HEK293 (cell line): ENCODE measurements around the gene SLC7A4.

Experiments used
- BCL11A ChIP-seq: fragments of 450-650 bp; formaldehyde crosslinking; IDR thresholded peaks from 2 replicates; pipeline ENCODE4 v1.5.1; 2016; ENCODE audit warnings: low read depth, missing biosample characterization, missing genetic modification characterization
- KLF1 ChIP-seq: fragments of 450-650 bp; formaldehyde crosslinking; IDR thresholded peaks from 2 replicates; pipeline ENCODE4 v1.5.1; 2016; ENCODE audit warnings: missing biosample characterization, missing genetic modification characterization
- MZF1 ChIP-seq: fragments of 450-650 bp; formaldehyde crosslinking; IDR thresholded peaks from 2 replicates; pipeline ENCODE4 v1.5.1; 2017; ENCODE audit warnings: missing biosample characterization, missing genetic modification characterization, borderline replicate concordance
- REPIN1 ChIP-seq: fragments of 450-650 bp; formaldehyde crosslinking; IDR thresholded peaks from 2 replicates; pipeline ENCODE4 v1.5.1; 2017; ENCODE audit warnings: missing biosample characterization, missing genetic modification characterization, low read depth
- SP2 ChIP-seq: fragments of 450-650 bp; formaldehyde crosslinking; IDR thresholded peaks from 2 replicates; pipeline ENCODE4 v1.5.1; 2016; ENCODE audit warnings: missing biosample characterization, missing genetic modification characterization
- ZBTB17 ChIP-seq: fragments of 450-650 bp; formaldehyde crosslinking; IDR thresholded peaks from 2 replicates; pipeline ENCODE4 v1.5.1; 2016; ENCODE audit warnings: missing biosample characterization, missing genetic modification characterization
- ZBTB20 ChIP-seq: fragments of 450-650 bp; formaldehyde crosslinking; IDR thresholded peaks from 2 replicates; pipeline ENCODE4 v1.5.1; 2016; ENCODE audit warnings: missing biosample characterization, missing genetic modification characterization
- ZFP37 ChIP-seq: fragments of 450-650 bp; formaldehyde crosslinking; IDR thresholded peaks from 2 replicates; pipeline ENCODE4 v1.5.1; 2016; ENCODE audit warnings: missing biosample characterization, missing genetic modification characterization
- ZFP69B ChIP-seq: fragments of 450-650 bp; formaldehyde crosslinking; IDR thresholded peaks from 2 replicates; pipeline ENCODE4 v1.5.1; 2016; ENCODE audit warnings: missing biosample characterization, missing genetic modification characterization
- ZNF121 ChIP-seq: fragments of 450-650 bp; formaldehyde crosslinking; IDR thresholded peaks from 2 replicates; pipeline ENCODE4 v1.5.1; 2016; ENCODE audit warnings: missing biosample characterization, missing genetic modification characterization
- ZNF146 ChIP-seq: fragments of 450-650 bp; formaldehyde crosslinking; IDR thresholded peaks from 2 replicates; pipeline ENCODE4 v1.5.1; 2016; ENCODE audit warnings: missing biosample characterization, missing genetic modification characterization
- ZNF23 ChIP-seq: fragments of 450-650 bp; formaldehyde crosslinking; IDR thresholded peaks from 2 replicates; pipeline ENCODE4 v1.5.1; 2016; ENCODE audit warnings: missing biosample characterization, missing genetic modification characterization, borderline replicate concordance
- ZNF24 ChIP-seq: fragments of 450-650 bp; formaldehyde crosslinking; IDR thresholded peaks from 2 replicates; pipeline ENCODE4 v1.5.1; 2016; ENCODE audit warnings: missing biosample characterization, missing genetic modification characterization
- ZNF335 ChIP-seq: fragments of 450-650 bp; formaldehyde crosslinking; conservative IDR thresholded peaks from 2 replicates; pipeline ENCODE4 v1.5.1; 2016; ENCODE audit warnings: missing biosample characterization, missing genetic modification characterization
- ZNF391 ChIP-seq: fragments of 450-650 bp; formaldehyde crosslinking; IDR thresholded peaks from 2 replicates; pipeline ENCODE4 v1.5.1; 2016; ENCODE audit warnings: low read depth, missing biosample characterization, missing genetic modification characterization, borderline replicate concordance
- ZNF394 ChIP-seq: fragments of 450-650 bp; formaldehyde crosslinking; IDR thresholded peaks from 2 replicates; pipeline ENCODE4 v1.5.1; 2016; ENCODE audit warnings: missing biosample characterization, missing genetic modification characterization, mild to moderate bottlenecking, moderate library complexity, borderline replicate concordance
- ZNF48 ChIP-seq: fragments of 450-650 bp; formaldehyde crosslinking; IDR thresholded peaks from 2 replicates; pipeline ENCODE4 v1.5.1; 2016; ENCODE audit warnings: missing biosample characterization, missing genetic modification characterization
- ZNF544 ChIP-seq: fragments of 450-650 bp; formaldehyde crosslinking; IDR thresholded peaks from 2 replicates; pipeline ENCODE4 v1.5.0; 2017; ENCODE audit warnings: missing biosample characterization, missing genetic modification characterization
- ZNF585B ChIP-seq: fragments of 450-650 bp; formaldehyde crosslinking; IDR thresholded peaks from 2 replicates; pipeline ENCODE4 v1.5.1; 2016; ENCODE audit warnings: missing biosample characterization, missing genetic modification characterization
- ZNF626 ChIP-seq: fragments of 450-650 bp; sonication (Bioruptor Pico); formaldehyde crosslinking; IDR thresholded peaks from 2 replicates; pipeline ENCODE4 v1.5.1; 2018; ENCODE audit warnings: missing biosample characterization, missing genetic modification characterization, inconsistent platforms
- ZNF677 ChIP-seq: fragments of 450-650 bp; IDR thresholded peaks from 2 replicates; pipeline ENCODE4 v1.5.0; 2018; ENCODE audit warnings: missing biosample characterization, mild to moderate bottlenecking, missing genetic modification characterization, moderate library complexity
- ZNF785 ChIP-seq: fragments of 450-650 bp; formaldehyde crosslinking; IDR thresholded peaks from 2 replicates; pipeline ENCODE4 v1.5.1; 2016; ENCODE audit warnings: missing biosample characterization, missing genetic modification characterization
- ZSCAN16 ChIP-seq: fragments of 450-650 bp; formaldehyde crosslinking; IDR thresholded peaks from 2 replicates; pipeline ENCODE4 v1.5.1; 2016; ENCODE audit warnings: missing biosample characterization, missing genetic modification characterization
- ZXDB ChIP-seq: fragments of 450-650 bp; formaldehyde crosslinking; IDR thresholded peaks from 2 replicates; pipeline ENCODE4 v1.5.1; 2016; ENCODE audit warnings: missing biosample characterization, missing genetic modification characterization
- TF ChIP-seq, protein P1 (sequence below): fragments of 450-650 bp; formaldehyde crosslinking; IDR thresholded peaks from 2 replicates; pipeline ENCODE4 v1.5.1; 2017; ENCODE audit warnings: missing biosample characterization, mild to moderate bottlenecking, missing genetic modification characterization, moderate library complexity
- TF ChIP-seq, protein P2 (sequence below): fragments of 450-650 bp; formaldehyde crosslinking; IDR thresholded peaks from 2 replicates; pipeline ENCODE4 v1.5.1; 2017; ENCODE audit warnings: missing biosample characterization, missing genetic modification characterization
- TF ChIP-seq, protein P3 (sequence below): fragments of 450-650 bp; formaldehyde crosslinking; IDR thresholded peaks from 2 replicates; pipeline ENCODE4 v1.5.1; 2017; ENCODE audit warnings: missing biosample characterization, missing genetic modification characterization
- TF ChIP-seq, protein P4 (sequence below): fragments of 450-650 bp; IDR thresholded peaks from 2 replicates; pipeline ENCODE4 v1.5.1; 2018; ENCODE audit warnings: missing biosample characterization, missing genetic modification characterization
- TF ChIP-seq, protein P5 (sequence below): fragments of 450-650 bp; formaldehyde crosslinking; IDR thresholded peaks from 2 replicates; pipeline ENCODE4 v1.5.1; 2016; ENCODE audit warnings: missing biosample characterization, missing genetic modification characterization
- TF ChIP-seq, protein P6 (sequence below): fragments of 450-650 bp; formaldehyde crosslinking; IDR thresholded peaks from 2 replicates; pipeline ENCODE4 v1.5.1; 2016; ENCODE audit warnings: missing biosample characterization, missing genetic modification characterization

The SLC7A4 gene

DNA sequence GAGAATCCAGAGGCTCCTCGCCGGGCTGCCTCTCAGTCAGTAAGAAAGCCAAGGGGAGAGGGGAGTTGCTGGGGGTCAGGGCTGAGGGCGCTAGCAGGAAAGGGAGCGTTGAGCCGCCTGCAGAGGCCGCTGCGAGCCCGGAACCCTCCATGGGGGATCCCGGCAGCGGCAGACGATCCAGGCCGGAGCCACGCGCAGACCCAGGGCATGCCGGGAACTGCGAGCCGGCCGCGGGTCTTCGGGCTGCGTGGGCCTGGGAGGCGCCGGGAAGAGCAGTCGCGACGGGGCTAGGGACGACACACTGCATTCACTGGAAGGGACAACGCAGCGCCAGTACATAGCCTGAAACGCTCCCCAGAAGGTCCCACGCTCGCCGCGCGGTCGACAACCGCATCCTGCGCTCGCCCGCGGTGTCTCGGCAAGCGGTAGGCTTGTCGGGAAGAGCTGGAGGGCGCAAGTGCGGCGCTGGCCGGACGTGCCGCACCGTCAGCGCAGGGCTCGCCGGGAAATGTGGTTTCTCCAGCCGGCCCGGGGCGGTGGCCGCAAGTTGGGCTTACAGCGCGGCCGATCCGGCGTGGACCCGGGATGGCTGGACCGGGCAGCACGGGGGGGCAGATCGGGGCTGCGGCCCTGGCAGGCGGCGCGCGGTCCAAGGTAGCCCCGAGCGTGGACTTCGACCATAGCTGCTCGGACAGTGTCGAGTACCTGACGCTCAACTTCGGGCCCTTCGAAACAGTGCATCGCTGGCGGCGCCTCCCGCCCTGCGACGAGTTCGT, 50.4 kb downstream of the SLC7A4 start, which contains the start of gene LZTR1 (continued):
- TF ChIP-seq ZFP69B (tag by site-specific recombination), result 0 out of 2 replicates have a peak, but pooled peaks have one; percentile 10
- TF ChIP-seq ZNF394 (tag by site-specific recombination), result peak; percentile 64; the same call in 1 of the 2 replicates
- TF ChIP-seq ZNF335 (tag by site-specific recombination), result peak; percentile 99
- TF ChIP-seq, protein P1, sequence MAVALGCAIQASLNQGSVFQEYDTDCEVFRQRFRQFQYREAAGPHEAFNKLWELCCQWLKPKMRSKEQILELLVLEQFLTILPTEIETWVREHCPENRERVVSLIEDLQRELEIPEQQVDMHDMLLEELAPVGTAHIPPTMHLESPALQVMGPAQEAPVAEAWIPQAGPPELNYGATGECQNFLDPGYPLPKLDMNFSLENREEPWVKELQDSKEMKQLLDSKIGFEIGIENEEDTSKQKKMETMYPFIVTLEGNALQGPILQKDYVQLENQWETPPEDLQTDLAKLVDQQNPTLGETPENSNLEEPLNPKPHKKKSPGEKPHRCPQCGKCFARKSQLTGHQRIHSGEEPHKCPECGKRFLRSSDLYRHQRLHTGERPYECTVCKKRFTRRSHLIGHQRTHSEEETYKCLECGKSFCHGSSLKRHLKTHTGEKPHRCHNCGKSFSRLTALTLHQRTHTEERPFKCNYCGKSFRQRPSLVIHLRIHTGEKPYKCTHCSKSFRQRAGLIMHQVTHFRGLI (tag by site-specific recombination), result peak; percentile 91
- 0 out of 2 replicates have a peak, but pooled peaks have one; percentile 74 for TF ChIP-seq ZNF391 (tag by site-specific recombination)
- 0 out of 2 replicates have a peak, but pooled peaks have one; percentile 12 for TF ChIP-seq ZNF146 (tag by site-specific recombination)
- 0 out of 2 replicates have a peak, but pooled peaks have one; percentile 18 for TF ChIP-seq SP2 (tag by site-specific recombination)
- no peak for TF ChIP-seq ZNF677 (tag by site-specific recombination)
- TF ChIP-seq ZBTB20, result peak; percentile 86
- no peak for TF ChIP-seq BCL11A (tag by site-specific recombination)
- TF ChIP-seq, protein P2, sequence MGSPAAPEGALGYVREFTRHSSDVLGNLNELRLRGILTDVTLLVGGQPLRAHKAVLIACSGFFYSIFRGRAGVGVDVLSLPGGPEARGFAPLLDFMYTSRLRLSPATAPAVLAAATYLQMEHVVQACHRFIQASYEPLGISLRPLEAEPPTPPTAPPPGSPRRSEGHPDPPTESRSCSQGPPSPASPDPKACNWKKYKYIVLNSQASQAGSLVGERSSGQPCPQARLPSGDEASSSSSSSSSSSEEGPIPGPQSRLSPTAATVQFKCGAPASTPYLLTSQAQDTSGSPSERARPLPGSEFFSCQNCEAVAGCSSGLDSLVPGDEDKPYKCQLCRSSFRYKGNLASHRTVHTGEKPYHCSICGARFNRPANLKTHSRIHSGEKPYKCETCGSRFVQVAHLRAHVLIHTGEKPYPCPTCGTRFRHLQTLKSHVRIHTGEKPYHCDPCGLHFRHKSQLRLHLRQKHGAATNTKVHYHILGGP, result no peak
- TF ChIP-seq ZNF626 (tag by site-specific recombination), result no peak
- 0 out of 2 replicates have a peak, but pooled peaks have one; percentile 73 for TF ChIP-seq REPIN1 (tag by site-specific recombination)
- TF ChIP-seq ZNF121 (tag by site-specific recombination), result peak; percentile 63; the same call in 1 of the 2 replicates
- peak; percentile 62; the same call in 1 of the 2 replicates for TF ChIP-seq ZSCAN16 (tag by site-specific recombination)
- 0 out of 2 replicates have a peak, but pooled peaks have one; percentile 7 for TF ChIP-seq ZNF585B
- 0 out of 2 replicates have a peak, but pooled peaks have one; percentile 72 for TF ChIP-seq MZF1 (tag by site-specific recombination)
- TF ChIP-seq, protein P3, sequence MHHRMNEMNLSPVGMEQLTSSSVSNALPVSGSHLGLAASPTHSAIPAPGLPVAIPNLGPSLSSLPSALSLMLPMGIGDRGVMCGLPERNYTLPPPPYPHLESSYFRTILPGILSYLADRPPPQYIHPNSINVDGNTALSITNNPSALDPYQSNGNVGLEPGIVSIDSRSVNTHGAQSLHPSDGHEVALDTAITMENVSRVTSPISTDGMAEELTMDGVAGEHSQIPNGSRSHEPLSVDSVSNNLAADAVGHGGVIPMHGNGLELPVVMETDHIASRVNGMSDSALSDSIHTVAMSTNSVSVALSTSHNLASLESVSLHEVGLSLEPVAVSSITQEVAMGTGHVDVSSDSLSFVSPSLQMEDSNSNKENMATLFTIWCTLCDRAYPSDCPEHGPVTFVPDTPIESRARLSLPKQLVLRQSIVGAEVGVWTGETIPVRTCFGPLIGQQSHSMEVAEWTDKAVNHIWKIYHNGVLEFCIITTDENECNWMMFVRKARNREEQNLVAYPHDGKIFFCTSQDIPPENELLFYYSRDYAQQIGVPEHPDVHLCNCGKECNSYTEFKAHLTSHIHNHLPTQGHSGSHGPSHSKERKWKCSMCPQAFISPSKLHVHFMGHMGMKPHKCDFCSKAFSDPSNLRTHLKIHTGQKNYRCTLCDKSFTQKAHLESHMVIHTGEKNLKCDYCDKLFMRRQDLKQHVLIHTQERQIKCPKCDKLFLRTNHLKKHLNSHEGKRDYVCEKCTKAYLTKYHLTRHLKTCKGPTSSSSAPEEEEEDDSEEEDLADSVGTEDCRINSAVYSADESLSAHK (tag by site-specific recombination), result 0 out of 2 replicates have a peak, but pooled peaks have one; percentile 10
- TF ChIP-seq ZNF544 (tag by site-specific recombination), result no peak
- peak; percentile 24; the same call in 1 of the 2 replicates for TF ChIP-seq ZNF785
- TF ChIP-seq, protein P4, sequence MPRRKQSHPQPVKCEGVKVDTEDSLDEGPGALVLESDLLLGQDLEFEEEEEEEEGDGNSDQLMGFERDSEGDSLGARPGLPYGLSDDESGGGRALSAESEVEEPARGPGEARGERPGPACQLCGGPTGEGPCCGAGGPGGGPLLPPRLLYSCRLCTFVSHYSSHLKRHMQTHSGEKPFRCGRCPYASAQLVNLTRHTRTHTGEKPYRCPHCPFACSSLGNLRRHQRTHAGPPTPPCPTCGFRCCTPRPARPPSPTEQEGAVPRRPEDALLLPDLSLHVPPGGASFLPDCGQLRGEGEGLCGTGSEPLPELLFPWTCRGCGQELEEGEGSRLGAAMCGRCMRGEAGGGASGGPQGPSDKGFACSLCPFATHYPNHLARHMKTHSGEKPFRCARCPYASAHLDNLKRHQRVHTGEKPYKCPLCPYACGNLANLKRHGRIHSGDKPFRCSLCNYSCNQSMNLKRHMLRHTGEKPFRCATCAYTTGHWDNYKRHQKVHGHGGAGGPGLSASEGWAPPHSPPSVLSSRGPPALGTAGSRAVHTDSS (tag by site-specific recombination), result no peak
- TF ChIP-seq, protein P5, sequence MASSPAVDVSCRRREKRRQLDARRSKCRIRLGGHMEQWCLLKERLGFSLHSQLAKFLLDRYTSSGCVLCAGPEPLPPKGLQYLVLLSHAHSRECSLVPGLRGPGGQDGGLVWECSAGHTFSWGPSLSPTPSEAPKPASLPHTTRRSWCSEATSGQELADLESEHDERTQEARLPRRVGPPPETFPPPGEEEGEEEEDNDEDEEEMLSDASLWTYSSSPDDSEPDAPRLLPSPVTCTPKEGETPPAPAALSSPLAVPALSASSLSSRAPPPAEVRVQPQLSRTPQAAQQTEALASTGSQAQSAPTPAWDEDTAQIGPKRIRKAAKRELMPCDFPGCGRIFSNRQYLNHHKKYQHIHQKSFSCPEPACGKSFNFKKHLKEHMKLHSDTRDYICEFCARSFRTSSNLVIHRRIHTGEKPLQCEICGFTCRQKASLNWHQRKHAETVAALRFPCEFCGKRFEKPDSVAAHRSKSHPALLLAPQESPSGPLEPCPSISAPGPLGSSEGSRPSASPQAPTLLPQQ (tag by site-specific recombination), result peak; percentile 88
- peak; percentile 97 for TF ChIP-seq ZFP37 (tag by site-specific recombination)
- TF ChIP-seq ZNF48 (tag by site-specific recombination), result no peak
- no peak for TF ChIP-seq ZNF23 (tag by site-specific recombination)
- TF ChIP-seq ZBTB17 (tag by site-specific recombination), result peak; percentile 99
- peak; percentile 73; the same call in 1 of the 2 replicates for TF ChIP-seq ZNF24 (tag by site-specific recombination)
- TF ChIP-seq KLF1 (tag by site-specific recombination), result 0 out of 2 replicates have a peak, but pooled peaks have one; percentile 49
- peak; percentile 94 for TF ChIP-seq ZXDB (tag by site-specific recombination)
- TF ChIP-seq, protein P6, sequence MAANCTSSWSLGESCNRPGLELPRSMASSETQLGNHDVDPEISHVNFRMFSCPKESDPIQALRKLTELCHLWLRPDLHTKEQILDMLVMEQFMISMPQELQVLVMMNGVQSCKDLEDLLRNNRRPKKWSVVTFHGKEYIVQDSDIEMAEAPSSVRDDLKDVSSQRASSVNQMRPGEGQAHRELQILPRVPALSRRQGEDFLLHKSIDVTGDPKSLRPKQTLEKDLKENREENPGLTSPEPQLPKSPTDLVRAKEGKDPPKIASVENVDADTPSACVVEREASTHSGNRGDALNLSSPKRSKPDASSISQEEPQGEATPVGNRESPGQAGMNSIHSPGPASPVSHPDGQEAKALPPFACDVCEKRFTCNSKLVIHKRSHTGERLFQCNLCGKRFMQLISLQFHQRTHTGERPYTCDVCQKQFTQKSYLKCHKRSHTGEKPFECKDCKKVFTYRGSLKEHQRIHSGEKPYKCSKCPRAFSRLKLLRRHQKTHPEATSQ, result peak; percentile 91
